Measurements from ENCODE around the gene CELF2.

DNA sequence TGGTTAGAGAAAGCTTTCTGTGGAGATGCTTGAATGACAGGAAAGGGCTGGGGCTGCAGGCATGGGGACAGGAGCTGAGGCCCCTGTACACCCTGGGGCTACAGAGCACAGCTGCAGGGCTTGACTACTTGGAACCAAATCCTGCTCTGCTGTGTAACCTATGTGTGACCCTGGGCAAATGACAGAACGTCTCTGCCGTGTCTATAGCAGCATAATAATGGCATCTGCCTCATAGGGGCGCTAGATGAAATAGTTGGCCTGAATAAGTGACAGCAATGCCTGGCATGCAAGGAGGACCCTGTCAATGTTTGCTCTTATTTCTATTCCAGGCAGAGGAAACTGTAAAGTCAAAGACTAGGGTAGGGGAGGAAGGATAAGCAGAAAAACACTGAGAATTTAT is 339.8 kb downstream of the CELF2 start:
- TF ChIP-seq, protein P1, sequence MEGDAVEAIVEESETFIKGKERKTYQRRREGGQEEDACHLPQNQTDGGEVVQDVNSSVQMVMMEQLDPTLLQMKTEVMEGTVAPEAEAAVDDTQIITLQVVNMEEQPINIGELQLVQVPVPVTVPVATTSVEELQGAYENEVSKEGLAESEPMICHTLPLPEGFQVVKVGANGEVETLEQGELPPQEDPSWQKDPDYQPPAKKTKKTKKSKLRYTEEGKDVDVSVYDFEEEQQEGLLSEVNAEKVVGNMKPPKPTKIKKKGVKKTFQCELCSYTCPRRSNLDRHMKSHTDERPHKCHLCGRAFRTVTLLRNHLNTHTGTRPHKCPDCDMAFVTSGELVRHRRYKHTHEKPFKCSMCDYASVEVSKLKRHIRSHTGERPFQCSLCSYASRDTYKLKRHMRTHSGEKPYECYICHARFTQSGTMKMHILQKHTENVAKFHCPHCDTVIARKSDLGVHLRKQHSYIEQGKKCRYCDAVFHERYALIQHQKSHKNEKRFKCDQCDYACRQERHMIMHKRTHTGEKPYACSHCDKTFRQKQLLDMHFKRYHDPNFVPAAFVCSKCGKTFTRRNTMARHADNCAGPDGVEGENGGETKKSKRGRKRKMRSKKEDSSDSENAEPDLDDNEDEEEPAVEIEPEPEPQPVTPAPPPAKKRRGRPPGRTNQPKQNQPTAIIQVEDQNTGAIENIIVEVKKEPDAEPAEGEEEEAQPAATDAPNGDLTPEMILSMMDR (IDR thresholded peaks at IDR 0.05; ENCODE audit: low read depth, low read length) = no peak
- no peak for TF ChIP-seq POLR2A (IDR thresholded peaks at IDR 0.05; ENCODE audit: extremely low read depth, insufficient read length)
- TF ChIP-seq, protein P2, sequence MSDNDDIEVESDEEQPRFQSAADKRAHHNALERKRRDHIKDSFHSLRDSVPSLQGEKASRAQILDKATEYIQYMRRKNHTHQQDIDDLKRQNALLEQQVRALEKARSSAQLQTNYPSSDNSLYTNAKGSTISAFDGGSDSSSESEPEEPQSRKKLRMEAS (IDR thresholded peaks at IDR 0.05; ENCODE audit: low read depth, low read length) = no peak
- no peak for TF ChIP-seq MYC (IDR thresholded peaks at IDR 0.05; ENCODE audit: low read depth, low read length)

All from NB4 (cell line).